Neural cell (in vitro differentiated cells): ENCODE results near the gene RNF26.

ENCODE experiments used
- CTCF ChIP-seq: fragments of 450-650 bp; IDR thresholded peaks from 2 replicates; pipeline ENCODE4 v1.5.1; 2014; ENCODE audit warnings: antibody characterized with exemption, mild to moderate bottlenecking, moderate library complexity; ENCODE audit not compliant: poor library complexity, severe bottlenecking
- EP300 ChIP-seq: fragments of 450-650 bp; conservative IDR thresholded peaks from 2 replicates; pipeline ENCODE4 v1.6.1; 2014; ENCODE audit warnings: antibody characterized with exemption, mild to moderate bottlenecking, moderate library complexity; ENCODE audit not compliant: poor library complexity, severe bottlenecking
- EZH2 ChIP-seq: fragments of 200-600, 300-800 bp; shearing (Covaris generic), sonication (generic); IDR thresholded peaks from 2 replicates; pipeline ENCODE4 v1.6.1; 2014; ENCODE audit warnings: antibody characterized with exemption, low read length, borderline replicate concordance, mild to moderate bottlenecking; ENCODE audit not compliant: insufficient read depth, poor library complexity, severe bottlenecking
- MXI1 ChIP-seq: fragments of 450-650 bp; conservative IDR thresholded peaks from 2 replicates; pipeline ENCODE4 v1.6.1; 2014; ENCODE audit warnings: antibody characterized with exemption, mild to moderate bottlenecking; ENCODE audit not compliant: poor library complexity, severe bottlenecking
- RAD21 ChIP-seq: fragments of 450-650 bp; conservative IDR thresholded peaks from 2 replicates; pipeline ENCODE4 v1.6.1; 2014; ENCODE audit warnings: antibody characterized with exemption, mild to moderate bottlenecking, moderate library complexity
- REST ChIP-seq: IDR thresholded peaks from 2 replicates; pipeline ENCODE4 v1.6.1; 2012; ENCODE audit warnings: borderline replicate concordance
- SMC3 ChIP-seq: fragments of 450-650 bp; conservative IDR thresholded peaks from 2 replicates; pipeline ENCODE4 v1.6.1; 2014; ENCODE audit warnings: antibody characterized with exemption, mild to moderate bottlenecking, moderate library complexity; ENCODE audit not compliant: poor library complexity
- TAF1 ChIP-seq: IDR thresholded peaks from 2 replicates; pipeline ENCODE4 v1.6.1; 2012; ENCODE audit warnings: low read depth

DNA sequence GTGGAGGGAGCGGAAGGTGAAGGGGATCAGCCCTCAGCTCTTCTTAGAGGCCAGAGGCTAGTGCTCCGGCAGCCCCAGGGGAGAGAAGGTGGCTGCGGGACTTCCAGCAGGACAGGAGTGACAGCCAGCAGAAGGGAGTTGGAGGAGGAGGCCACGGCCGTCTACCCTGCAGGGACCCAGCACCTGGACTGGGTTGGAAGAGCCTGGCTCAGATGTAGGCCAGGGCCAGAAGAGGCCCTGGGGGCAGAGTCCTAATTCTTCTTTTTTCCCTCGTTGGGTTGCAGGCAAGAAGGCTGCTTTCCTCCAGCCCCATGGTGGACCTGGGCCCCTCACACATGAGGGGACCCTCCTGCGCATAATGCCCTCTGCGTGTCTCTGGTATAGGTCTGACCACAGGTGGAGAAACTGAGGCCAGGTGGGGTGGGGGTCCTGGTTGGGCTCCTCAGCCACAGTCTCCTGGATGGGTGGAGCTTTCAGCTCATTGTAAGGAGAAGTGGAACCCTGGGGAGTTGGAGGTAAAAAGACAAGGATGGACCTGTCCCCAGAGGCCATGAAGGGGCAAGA, 15.1 kb upstream of the RNF26 start:
- TF ChIP-seq CTCF (no peak), EP300 (no peak), RAD21 (no peak), REST (no peak), MXI1 (no peak), SMC3 (no peak), TAF1 (no peak), EZH2 (no peak)
